GM19455 (cell line): ENCODE data around the gene PTPRQ.
"Not testable (repeated sequence)": the region's sequence is repeated elsewhere in the genome, so short reads cannot be mapped to it uniquely, and the experiment has no call there.

Source experiments
- ATAC-seq: cut with Tn5 transposase; IDR thresholded peaks from one replicate; pipeline ENCODE4 v1.9.1; 2021; ENCODE audit not compliant: unreplicated experiment

PTPRQ gene

DNA sequence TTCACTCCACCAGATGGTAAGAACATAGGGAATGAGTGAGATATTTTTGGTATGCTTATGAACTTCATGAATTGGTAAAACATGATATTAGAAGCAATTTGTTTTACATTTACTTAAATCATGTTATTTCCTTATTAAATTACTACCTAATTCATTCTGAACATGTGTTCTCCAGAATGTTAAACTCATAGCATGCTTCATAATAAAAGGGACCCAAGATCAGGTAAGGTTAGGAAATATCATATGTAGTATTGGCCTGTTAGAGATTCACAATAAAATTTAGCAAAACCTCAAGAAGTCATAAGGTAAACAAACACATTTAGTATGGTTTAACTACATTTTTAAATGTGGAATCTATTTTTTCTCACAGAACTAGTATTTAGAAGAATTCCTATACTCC lies 28.2 kb downstream of the PTPRQ start:
- ATAC-seq: no peak

DNA sequence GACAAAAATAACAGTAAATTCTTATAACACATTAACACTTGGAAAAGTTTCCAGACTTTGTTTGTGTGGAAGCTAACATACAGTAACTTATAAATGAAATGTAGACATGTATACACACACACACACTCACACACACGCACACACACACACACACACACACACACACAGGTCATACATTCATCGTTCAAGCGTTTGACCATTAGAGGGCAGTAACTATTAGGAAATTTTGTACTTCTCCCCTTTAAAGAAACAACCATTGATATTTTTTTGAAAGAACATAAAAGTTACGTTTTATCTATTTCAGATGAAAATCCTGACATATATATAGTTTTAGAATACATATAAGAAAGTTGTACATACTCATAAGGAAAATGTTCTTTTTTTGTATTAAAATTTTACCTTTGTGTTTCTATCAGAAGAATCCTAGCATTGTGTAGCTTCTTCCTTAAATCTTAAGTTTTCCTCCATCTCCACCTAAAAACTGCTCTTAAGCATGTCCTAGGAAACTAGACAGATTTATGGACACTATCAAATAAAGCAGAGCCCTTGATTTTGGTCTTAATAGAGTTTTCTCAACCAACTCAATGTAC lies 29.0 kb downstream of the PTPRQ start:
- ATAC-seq: no peak

DNA sequence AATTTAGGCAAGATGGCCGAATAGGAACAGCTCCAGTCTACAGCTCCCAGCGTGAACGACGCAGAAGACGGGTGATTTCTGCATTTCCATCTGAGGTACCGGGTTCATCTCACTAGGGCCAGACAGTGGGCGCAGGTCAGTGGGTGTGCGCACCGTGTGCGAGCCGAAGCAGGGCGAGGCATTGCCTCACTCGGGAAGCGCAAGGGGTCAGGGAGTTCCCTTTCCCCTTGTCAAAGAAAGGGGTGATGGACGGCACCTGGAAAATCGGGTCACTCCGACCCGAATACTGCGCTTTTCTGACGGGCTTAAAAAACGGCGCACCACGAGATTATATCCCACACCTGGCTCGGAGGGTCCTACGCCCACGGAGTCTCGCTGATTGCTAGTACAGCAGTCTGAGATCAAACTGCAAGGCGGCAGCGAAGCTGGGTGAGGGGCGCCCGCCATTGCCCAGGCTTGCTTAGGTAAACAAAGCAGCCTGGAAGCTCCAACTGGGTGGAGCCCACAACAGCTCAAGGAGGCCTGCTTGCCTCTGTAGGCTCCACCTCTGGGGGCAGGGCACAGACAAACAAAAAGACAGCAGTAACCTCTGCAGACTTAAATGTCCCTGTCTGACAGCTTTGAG lies 33.6 kb downstream of the PTPRQ start:
- ATAC-seq: not testable (repeated sequence)

GRCh38 chr12:80484746-80485145 lies 40.7 kb downstream of the PTPRQ start:
- ATAC-seq: no peak

- ATAC-seq: no peak
Measured at GRCh38 chr12:80485222-80485987, 41.4 kb downstream of the PTPRQ start.

DNA sequence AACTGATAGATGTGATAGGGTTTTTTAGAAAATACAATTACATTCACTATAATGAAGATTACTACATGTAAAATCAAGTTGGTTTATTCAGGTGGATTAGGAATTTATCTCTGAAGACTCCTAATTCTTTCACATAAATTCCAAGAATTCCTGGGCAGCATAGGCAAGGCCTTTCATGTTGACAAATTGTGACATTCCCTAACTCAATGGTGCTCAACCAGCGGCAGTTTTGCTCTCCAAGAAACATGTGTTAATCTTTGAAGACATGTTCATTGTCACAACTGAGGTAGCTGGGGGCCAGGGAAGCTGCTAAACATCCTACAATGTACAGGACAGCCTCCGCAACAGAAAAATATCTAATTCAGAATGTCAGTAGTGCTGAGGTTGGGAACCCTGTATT lies 46.3 kb downstream of the PTPRQ start:
- ATAC-seq: no peak

DNA sequence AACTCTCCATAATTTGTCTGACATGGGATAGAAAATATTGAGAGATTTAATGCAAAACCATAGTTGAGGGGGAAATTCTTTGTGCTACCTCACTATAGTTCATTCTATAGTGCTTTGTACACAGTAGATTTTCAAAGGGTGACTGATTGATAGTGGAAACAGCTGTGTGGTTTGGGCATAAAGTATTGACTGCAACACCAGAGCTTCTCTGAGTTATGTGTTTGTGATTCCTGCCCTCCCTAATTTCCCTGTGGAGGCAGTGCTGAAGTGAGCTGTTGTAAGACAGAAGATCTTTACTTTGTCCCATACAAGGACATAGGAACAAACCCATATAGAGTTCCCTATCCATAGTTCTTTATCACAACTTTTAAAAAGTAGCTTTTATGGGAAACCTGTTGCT lies 47.1 kb downstream of the PTPRQ start:
- ATAC-seq: no peak

DNA sequence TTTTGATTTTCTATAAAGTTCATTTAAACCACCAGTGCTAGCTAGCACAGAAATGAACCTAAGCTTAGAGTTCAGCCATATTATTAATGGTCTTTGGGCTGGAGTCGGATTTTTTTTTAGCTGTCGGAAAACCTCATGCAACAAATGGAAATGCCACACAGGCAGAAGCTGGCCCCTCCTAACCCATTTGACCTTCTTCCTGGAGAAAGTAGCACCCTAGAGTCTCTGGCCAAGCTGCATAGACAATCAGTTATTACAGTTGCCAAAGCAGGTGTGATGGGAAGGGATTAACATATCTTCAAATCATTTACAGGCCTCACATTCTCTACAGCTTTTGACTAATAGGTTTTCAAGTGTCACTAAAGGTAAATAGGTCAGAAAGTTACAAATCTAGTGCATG lies 49.4 kb downstream of the PTPRQ start:
- no peak for ATAC-seq

- ATAC-seq: no peak
Measured at GRCh38 chr12:80494836-80495235, 50.8 kb downstream of the PTPRQ start.

GRCh38 chr12:80498059-80498728 lies 54.2 kb downstream of the PTPRQ start:
- no peak for ATAC-seq

GRCh38 chr12:80504389-80505163 lies 60.5 kb downstream of the PTPRQ start:
- no peak for ATAC-seq

GRCh38 chr12:80509781-80510556 lies 65.9 kb downstream of the PTPRQ start:
- no peak for ATAC-seq

DNA sequence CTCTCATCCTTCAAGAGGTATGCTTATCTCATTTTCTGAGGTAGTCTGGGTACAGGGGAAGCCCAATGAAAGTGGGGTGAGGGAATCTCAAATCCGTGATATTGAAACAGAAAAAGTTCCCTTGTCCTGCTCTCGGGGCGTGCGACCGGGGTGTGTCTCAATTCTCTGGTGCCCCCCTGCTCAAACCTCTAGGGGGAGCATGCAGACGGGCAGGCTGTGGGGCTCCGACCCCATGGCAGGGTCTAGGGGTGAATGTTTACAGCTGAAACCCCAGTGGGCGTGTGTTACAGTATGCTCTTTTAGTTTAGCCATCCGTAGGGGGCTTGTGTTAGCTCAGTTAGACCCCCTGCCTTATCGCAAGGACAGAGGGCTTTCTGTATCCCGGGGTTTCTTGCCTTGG lies 68.7 kb downstream of the PTPRQ start:
- no peak for ATAC-seq

GRCh38 chr12:80513211-80513610 lies 69.2 kb downstream of the PTPRQ start:
- ATAC-seq: no peak

DNA sequence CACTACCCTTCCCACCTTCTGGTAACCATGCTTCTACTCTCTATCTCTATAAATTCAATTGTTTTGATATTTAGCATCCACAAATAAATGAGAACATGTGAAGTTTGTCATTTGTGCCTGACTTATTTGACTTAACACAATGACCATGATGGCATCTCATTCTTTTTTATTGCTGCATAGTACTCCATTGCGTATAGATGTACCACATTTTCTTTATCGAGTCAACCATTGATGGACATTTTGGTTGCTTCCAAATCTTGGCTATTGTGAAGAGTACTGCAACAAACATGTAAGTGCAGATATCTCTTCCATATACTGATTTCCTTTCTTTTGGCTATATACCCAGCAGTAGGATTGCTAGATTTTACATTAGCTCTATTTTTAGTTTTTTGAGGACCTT lies 73.6 kb downstream of the PTPRQ start:
- no peak for ATAC-seq

DNA sequence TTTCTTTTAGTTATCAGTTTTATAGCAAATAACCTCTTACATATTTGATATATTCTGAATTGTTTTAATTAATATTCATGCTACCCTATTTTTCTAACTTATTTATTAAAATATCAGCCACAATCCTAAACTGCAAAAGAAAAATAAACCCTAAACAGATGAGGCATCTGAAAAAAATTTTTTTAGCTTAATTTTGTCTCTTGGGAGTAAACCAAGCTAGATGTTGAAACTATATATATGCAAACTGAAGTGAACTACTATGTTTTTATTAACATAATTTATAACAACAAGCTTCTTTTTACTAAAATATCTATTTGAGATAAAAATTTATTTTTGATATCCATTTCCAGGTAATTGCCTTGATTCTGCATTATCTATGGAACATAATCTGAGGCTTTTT lies 87.6 kb downstream of the PTPRQ start:
- ATAC-seq: no peak

- ATAC-seq: no peak
Measured at GRCh38 chr12:80539029-80539428, 95.0 kb downstream of the PTPRQ start.

DNA sequence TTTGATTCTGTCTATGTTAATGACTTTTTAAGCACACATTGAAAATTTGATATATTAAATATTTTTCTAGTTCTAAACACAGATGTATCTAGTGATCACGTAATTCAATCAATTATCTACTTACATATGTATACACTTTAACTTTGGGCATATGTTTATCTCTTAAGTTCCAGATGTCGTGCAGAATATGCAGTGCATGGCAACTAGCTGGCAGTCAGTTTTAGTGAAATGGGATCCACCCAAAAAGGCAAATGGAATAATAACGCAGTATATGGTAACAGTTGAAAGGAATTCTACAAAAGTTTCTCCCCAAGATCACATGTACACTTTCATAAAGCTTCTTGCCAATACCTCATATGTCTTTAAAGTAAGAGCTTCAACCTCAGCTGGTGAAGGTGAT lies 105.3 kb downstream of the PTPRQ start:
- no peak for ATAC-seq

- no peak for ATAC-seq
Measured at GRCh38 chr12:80551897-80552296, 107.9 kb downstream of the PTPRQ start.

DNA sequence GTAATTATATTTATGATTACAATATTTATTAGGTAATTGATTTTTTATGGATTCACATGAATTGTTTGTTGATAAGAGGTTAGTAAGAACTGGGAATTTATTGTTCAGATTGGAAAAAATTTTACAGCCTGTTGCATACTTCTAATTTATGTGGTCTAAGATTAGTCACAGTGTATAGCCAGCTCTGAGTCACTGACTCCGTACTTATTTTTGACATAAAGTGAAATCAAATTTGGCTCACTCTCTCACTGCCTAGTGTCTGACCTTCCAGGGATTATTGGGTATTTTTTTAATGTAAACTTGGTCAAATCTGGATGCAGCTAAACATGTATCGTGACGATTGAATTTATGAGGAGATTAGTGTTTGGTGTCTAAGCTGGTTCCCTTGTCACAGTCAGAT lies 109.3 kb downstream of the PTPRQ start:
- no peak for ATAC-seq
